GM18868 (cell line): ENCODE data around the gene RAD51B.
"Not testable (repeated sequence)": the region's sequence is repeated elsewhere in the genome, so short reads cannot be mapped to it uniquely, and the experiment has no call there.

ENCODE experiments used
- ATAC-seq: cut with Tn5 transposase; IDR thresholded peaks from one replicate; pipeline ENCODE4 v1.9.1; 2021; ENCODE audit warnings: mild to moderate bottlenecking, moderate library complexity; ENCODE audit not compliant: unreplicated experiment

Gene RAD51B

GRCh38 chr14:68651652-68652432 is 832.3 kb downstream of the RAD51B start:
- ATAC-seq: no peak

DNA sequence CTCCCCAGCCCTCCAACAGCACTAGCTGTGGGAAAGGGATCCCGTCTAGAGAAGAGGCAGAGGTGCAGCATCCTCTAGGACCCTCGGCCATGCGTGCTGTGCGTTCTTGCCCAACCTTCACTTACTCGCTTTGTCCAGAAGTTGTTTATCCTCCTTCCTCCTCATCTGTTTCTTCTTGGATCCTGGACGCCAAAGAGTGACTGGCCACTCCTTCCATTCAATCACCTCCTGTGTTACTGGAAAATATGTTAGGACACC is 832.8 kb downstream of the RAD51B start:
- no peak for ATAC-seq

DNA sequence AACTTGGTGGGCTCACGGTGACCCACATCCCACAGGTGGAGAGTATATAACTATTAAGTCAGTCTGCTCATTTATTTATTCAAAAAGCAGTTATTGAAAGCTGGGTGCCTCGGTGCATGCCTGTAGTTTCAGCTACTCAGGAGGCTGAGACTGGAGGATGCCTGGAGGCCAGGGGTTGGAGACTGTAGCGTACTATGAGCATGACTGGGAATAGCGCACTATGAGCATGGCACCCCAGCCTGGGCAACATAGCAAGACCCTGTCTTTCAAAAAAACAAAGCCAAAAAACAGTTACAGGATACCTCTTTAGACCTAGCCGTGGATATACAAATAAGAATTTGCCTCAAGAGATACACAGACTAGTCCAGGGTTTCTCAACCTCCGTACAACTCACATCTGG is 833.5 kb downstream of the RAD51B start:
- no peak for ATAC-seq

DNA sequence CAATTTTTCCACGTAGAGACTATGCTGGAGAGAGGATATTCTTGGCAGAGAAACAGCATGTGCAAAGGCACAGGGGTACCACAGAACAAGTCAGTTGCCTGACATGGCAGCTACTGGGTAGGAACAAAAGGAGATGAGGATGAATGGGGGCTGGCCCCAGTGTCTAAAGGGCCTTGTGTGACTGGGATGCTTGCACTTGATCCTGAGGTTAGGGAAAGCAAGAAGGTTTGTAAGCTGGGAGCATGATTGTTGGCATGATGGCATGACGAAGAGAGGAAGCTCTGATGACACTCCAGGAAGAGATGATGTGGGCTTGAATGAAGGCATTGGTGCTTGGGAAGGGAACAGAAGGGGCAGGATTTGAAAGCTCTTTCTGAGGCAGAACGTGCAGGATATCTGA is 834.2 kb downstream of the RAD51B start:
- no peak for ATAC-seq

DNA sequence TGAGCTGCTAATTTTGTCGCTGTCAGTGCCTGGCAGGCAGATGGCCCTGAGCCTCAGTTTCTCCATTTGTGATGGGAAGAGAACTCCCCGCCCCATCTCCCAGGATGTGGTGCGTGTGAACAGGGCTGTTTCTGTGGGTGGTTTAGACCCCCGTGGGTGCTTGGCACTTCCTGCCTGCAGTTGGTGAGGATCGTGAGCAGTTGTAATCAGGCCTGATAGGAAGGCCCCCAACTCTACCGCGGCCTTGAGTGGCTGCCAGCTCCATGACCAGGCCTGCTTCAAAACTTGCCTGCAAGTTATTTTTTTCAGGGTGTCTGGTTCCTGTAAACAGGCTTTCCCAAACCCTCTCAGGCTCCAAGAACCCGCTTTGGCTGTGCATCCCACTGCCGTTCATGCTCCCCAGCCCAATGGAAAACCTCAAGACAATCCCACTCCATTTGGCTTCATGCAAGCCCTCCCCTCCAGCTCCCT is 834.9 kb downstream of the RAD51B start:
- no peak for ATAC-seq

- no peak for ATAC-seq
Measured at GRCh38 chr14:68655021-68655831, 835.6 kb downstream of the RAD51B start.

DNA sequence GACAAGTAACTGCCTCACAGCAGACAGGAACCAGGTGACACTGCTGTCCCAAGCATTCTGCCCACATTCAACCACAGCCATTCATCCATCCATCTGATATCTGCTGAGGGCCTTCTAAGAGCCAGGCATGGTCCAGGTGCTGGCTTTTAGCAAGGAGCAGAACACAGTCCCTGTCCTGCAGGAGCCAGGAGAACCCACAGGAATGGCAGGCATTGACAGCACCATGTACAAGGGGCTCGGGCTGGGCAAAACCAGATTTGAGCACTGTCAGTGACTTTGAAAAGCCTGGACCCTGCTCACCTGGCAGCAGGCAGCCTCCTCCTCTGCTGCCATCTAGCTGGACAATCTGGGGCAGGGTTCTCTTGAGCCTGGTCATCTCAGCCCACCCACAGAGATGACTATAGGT is 836.3 kb downstream of the RAD51B start:
- no peak for ATAC-seq

GRCh38 chr14:68656452-68656851 is 836.9 kb downstream of the RAD51B start:
- ATAC-seq: no peak

DNA sequence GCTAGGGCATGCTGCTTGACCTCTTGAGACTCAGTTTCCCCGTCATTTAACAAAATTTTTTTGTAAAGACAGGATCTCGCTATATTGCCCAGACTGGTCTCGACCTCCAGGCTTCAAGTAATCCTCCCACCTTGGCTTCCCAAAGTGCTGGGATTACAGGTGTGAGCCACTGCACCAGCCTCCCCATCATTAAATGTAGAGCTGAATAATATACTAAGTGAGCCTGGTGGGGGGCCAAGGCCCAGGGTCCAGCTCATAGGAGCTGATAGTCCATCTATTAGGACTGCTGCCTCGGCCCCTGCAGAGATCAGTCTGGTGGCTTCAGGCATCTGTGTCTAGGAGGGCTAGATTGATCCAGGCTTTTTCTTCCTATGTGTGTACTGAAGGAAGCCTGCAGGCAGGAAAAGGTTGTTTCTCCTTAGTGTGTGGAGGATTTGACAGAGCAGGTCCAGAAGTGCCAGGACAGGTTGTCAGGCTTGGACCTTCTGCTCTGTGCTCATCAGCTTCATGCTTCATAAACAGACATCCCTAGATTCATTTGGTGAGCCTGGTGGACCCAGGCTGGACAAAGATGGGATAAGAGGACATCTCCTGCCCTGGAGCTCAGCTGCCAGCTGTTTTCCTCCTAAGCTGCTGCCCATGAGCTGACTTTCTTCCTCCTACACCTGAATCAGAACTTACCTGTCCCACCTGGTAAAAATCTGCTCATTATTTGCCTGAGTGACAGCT is 837.9 kb downstream of the RAD51B start:
- no peak for ATAC-seq

- no peak for ATAC-seq
Measured at GRCh38 chr14:68658029-68658509, 838.5 kb downstream of the RAD51B start.

DNA sequence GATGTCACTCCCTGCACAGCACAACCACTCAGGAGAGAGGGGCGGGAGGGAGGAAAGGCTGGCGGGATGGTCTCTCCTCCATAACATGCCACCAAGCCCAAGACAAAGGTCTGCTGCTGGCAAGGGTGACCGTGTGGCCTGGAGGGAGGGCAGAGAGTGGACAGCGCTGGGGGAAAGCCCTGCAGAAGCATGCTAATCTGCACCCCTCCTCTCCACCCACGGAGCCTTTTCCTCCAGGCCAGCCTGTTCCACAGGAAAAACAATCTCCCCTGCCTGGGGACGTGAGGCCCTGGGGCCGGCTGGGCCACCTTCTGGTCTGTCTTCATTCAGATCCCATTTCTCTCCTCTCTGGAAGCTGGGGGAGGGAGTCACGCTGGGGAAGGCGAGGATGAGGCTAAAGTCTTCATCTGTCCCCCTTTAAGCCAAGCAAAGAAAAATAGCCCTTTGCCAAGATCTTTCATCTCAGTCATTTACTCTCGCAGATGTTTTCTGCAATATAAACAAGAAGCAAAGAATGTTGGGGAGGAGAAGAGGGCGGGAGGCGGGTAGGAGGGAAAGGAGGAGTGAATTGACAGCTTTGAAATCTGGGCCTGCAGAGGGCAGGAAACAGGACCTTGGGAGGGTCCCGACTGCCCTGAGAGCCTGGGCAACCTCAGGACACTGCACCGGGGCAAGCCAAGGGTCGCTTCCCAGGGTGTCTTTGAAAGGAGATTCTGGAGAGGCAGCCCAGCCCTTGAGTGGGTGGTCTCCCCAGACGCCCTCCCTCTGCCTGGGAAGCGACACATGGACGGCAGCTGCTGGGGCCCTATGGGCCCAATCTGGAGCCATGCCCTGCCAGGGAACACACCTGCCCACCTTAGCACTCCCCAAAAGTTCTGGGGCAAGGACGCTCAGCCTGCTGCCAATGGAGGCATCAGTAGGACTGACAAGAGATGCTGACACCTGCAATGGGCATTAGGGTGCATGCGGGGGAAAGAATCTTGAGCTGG is 839.7 kb downstream of the RAD51B start:
- no peak for ATAC-seq

DNA sequence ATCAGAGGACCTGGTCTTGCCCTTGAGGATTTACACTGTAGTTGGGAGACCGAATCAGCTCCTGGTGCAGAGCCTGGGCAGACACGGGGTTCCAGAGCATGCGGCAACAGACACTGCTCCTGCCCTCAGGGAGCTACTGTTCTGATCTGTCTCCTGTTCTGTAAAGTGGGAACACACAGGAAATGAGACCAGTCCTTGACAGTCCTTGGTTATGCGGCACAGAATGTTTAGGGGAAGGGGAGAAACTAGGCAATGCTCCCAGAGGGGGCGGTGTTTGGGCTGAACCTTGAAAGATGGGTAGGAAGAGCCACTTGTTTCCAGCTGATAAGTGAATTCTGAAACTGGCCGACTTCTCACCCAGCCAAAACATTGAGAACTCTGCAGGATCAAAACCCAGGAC is 840.9 kb downstream of the RAD51B start:
- ATAC-seq: no peak

GRCh38 chr14:68661226-68662225 is 841.9 kb downstream of the RAD51B start:
- ATAC-seq: no peak

DNA sequence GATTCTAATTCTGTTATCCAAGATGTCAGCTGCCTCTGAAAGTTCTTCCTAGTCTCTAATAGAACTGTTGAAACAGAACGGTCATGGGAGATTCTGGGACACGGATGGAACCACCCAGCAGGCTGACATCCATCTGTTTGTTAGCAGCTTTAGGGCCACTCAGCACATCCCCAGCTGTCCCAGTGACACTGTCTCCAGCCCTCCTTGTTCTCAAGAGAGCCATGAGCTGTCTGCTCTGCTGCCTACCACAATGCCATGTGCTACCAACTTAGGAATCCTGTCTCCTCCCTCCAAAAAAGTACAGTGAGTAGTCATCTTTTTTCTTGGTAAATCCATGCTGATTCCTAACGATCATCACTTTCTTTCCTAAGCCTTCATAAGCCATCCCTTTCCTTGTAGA is 842.8 kb downstream of the RAD51B start:
- ATAC-seq: no peak

DNA sequence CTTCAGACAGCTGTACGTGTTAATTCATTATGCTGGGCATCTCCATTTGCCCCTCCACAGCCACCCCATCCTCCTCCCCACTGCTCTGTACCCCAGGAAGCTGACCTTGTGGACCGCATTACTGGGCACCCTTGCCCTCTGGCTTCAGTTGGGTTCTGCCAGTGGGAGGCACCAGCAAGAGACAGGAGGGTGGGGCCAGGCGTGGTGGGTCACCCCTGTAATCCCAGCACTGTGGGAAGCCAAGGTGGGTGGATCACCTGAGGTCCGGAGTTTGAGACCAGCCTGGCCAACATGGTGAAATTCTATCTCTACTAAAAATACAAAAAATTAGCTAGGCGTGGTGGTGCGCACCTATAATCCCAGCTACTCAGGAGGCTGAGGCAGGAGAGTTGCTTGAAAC is 843.2 kb downstream of the RAD51B start:
- ATAC-seq: not testable (repeated sequence)

DNA sequence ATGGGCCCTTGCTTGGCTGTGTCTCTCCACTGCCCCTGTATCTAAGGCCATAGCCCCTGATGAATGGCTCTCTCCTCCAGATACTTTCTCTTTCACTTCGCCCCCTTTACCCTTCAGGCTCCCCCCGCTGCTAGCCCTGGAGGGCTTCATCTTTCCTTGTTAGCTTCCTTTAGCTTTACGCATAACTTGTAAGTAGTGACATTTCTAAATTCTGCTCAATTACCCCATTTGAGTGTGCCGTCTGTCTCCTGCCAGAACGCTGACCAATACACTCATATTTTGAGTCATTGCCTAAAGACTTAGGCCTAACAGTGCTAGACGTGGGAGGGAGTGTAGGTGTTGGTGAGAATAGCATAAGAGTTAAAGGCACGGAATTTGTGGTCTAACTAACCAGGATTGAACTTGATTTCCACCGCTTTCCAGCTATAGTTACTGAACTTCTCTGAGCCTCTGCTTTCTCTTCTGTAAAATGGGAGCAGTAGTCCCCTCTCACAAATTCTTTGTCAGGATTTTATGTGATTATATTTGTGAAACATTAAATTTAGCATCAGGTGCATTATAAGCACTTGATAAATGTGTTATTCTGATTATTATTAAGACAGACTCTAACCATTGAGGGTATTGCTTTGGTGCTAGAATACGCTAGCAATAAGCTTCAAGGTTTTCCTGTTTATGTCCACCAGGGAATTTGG is 844.0 kb downstream of the RAD51B start:
- peak; percentile 83 for ATAC-seq

DNA sequence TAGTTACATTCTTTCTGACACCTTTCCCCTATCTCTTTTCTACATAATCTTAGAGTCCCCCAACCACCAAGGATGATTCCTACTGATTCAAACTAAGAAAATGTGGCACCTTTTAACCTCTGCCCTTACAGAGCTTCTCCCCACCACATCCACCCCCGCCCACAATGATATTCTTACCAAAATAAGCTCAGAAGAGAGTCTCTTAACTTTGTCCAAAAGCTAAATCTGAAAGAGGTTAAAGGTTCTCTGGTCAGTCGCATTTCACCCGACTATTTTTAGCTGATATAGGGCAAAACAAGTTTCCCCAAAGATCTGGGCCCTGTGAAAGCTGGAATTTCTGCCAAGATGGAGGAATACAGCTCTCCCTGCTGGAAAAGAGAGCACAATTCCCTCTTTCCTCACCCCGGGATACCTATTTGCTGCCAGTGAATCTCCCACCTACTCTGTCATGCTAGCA is 844.7 kb downstream of the RAD51B start:
- no peak for ATAC-seq

GRCh38 chr14:68665131-68665530 is 845.6 kb downstream of the RAD51B start:
- no peak for ATAC-seq
